CD4-positive, CD25-positive, alpha-beta regulatory T cell (primary cell): ENCODE measurements around the gene FAM181A. TPM values are rescaled to one million over a fixed set of nuclear protein-coding genes. Genes with fewer than 3 reads are reported as not detected.

Experiments used
- ATAC-seq, 2 donors: fragments of 150-1000 bp; cut with Tn5 transposase; one replicate each; pipeline ENCODE4 v1.10.0; 2021; ENCODE audit warnings: low read depth in 2 of 2, moderate number of reproducible peaks in 2 of 2, moderate library complexity in 1 of 2
- DNase-seq, 3 donors: peaks; one replicate each; pipeline versions ENCODE4 v3.0.0 to v3.0.0-alpha.2; 2012 to 2022; ENCODE audit warnings: mixed read lengths in 1 of 3
- H3K27ac ChIP-seq: one replicate; pipeline ENCODE4 v1.7.0; 2013; ENCODE audit warnings: mild to moderate bottlenecking, low read length; ENCODE audit not compliant: insufficient read depth, poor library complexity, severe bottlenecking
- H3K27me3 ChIP-seq: one replicate; pipeline ENCODE4 v1.7.0; 2013; ENCODE audit warnings: low read length; ENCODE audit not compliant: control insufficient read depth, insufficient read depth
- H3K36me3 ChIP-seq: one replicate; pipeline ENCODE4 v1.7.0; 2013; ENCODE audit warnings: mild to moderate bottlenecking, low read length, moderate library complexity; ENCODE audit not compliant: control insufficient read depth, insufficient read depth
- H3K4me1 ChIP-seq: 2 replicates; pipeline ENCODE4 v1.7.0; 2013; ENCODE audit warnings: mild to moderate bottlenecking, low read length; ENCODE audit not compliant: insufficient read depth, control insufficient read depth, poor library complexity, severe bottlenecking
- H3K4me3 ChIP-seq: one replicate; pipeline ENCODE4 v1.7.0; 2013; ENCODE audit warnings: low read depth, mild to moderate bottlenecking, low read length, moderate library complexity
- H3K9me3 ChIP-seq, 2 experiments: 1 replicate in 1 of 2; 2 replicates in 1 of 2; pipeline ENCODE4 v1.7.0; 2013; ENCODE audit warnings: low read length in 2 of 2, mild to moderate bottlenecking in 1 of 2, moderate library complexity in 1 of 2; ENCODE audit not compliant: control insufficient read depth in 2 of 2
- H3K27ac Mint-ChIP-seq, 3 donors: one replicate each; pipeline ENCODE4 v1.8.0; 2020 to 2022; ENCODE audit warnings: mild to moderate bottlenecking in 3 of 3, mixed read lengths in 3 of 3, moderate library complexity in 2 of 3
- H3K27me3 Mint-ChIP-seq: one replicate; pipeline ENCODE4 v1.8.0; 2022; ENCODE audit warnings: mild to moderate bottlenecking, mixed read lengths
- H3K36me3 Mint-ChIP-seq: one replicate; pipeline ENCODE4 v1.8.0; 2020; ENCODE audit warnings: mixed read lengths
- H3K4me1 Mint-ChIP-seq, 4 donors: one replicate each; pipeline ENCODE4 v1.8.0; 2020 to 2022; ENCODE audit warnings: mixed read lengths in 4 of 4, mild to moderate bottlenecking in 1 of 4
- H3K4me3 Mint-ChIP-seq, 4 donors: one replicate each; pipeline ENCODE4 v1.8.0; 2020 to 2022; ENCODE audit warnings: mild to moderate bottlenecking in 4 of 4, mixed read lengths in 4 of 4, moderate library complexity in 3 of 4
- H3K9me3 Mint-ChIP-seq, 7 donors: one replicate each; pipeline ENCODE4 v1.8.0; 2020 to 2022; ENCODE audit warnings: mixed read lengths in 7 of 7, mild to moderate bottlenecking in 3 of 7, moderate library complexity in 2 of 7
- polyA plus RNA-seq, 4 donors: library from polyadenylated mRNA; unstranded; fragments of 300-500 nt; fragmentation: Illumina TruSeq; gene quantifications; one replicate each; pipeline ENCODE4 v1.2.3, GENCODE V29; 2021
- total RNA-seq: library from RNA; stranded (reverse); gene quantifications from one replicate; pipeline ENCODE4 v1.2.3, GENCODE V29; 2022

The FAM181A gene
- total and polyA plus RNA-seq, 5 donors from 2014 or later, result not detected

- H3K27ac Mint-ChIP-seq, result no peak overlapping the region
These were observed 15.9 kb downstream of the FAM181A start for GRCh38 chr14:93943052-93943451.

DNA sequence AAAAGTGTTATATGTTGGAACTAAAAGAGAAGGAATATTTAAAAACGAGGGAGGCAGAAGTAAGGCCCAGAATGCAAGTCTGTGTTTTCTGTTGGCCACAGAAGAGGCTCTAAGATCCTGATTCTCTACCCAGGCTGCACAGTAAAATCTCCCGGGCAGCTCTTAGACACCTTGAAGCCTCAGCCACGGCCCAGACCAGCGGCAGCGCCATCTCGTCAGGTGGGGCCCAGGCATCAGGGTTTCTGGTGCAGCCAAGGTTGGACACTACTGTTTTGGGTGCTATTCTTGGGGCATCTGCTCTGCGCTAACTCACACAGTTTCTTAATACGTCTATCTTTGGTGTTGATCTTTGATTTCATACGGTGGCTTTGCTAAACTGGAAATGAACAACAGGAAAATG is 16.8 kb downstream of the FAM181A start:
- peaks cover 9% of the 10 kb centered on the region for H3K4me1 ChIP-seq
- H3K9me3 Mint-ChIP-seq, result no peaks in the 10 kb centered on the region
- no peak overlapping the region for H3K4me3 Mint-ChIP-seq
- no peaks in the 10 kb centered on the region for H3K9me3 ChIP-seq
- H3K36me3 Mint-ChIP-seq, result no peaks in the 10 kb centered on the region
- no peaks in the 10 kb centered on the region for H3K27me3 Mint-ChIP-seq
- no peak overlapping the region for H3K27ac ChIP-seq
- ATAC-seq, result no peak
- H3K4me1 Mint-ChIP-seq, result peaks cover 0 to 22% (median 7%) of the 10 kb centered on the region in 4 donors
- no peaks in the 10 kb centered on the region for H3K27me3 ChIP-seq
- no peak overlapping the region for H3K4me3 ChIP-seq
- H3K27ac Mint-ChIP-seq, result no peak overlapping the region
- H3K36me3 ChIP-seq, result peaks cover 5% of the 10 kb centered on the region
- no peak for DNase-seq

More at GRCh38 chr14:93943052-93943451, 15.9 kb downstream of the FAM181A start:
- DNase-seq, result no peak
- peaks cover 10% of the 10 kb centered on the region for H3K4me1 ChIP-seq
- Mint-ChIP-seq H3K4me3 (no peak overlapping the region), H3K36me3 (no peaks in the 10 kb centered on the region), H3K9me3 (no peaks in the 10 kb centered on the region), H3K27me3 (peaks cover 4% of the 10 kb centered on the region), H3K4me1 (peaks cover 0 to 22% (median 7%) of the 10 kb centered on the region in 4 donors)
- no peak overlapping the region for H3K4me3 ChIP-seq
- H3K36me3 ChIP-seq, result peaks cover 5% of the 10 kb centered on the region
- no peak overlapping the region for H3K27ac ChIP-seq
- H3K9me3 ChIP-seq, result no peaks in the 10 kb centered on the region
- no peaks in the 10 kb centered on the region for H3K27me3 ChIP-seq
- no peak for ATAC-seq

- Histone ChIP-seq H3K9me3 (no peaks in the 10 kb centered on the region), H3K4me1 (peaks cover 4% of the 10 kb centered on the region), H3K27ac (no peak overlapping the region), H3K4me3 (no peak overlapping the region), H3K36me3 (peaks cover 5% of the 10 kb centered on the region), H3K27me3 (no peaks in the 10 kb centered on the region)
- Mint-ChIP-seq H3K27ac (no peak overlapping the region), H3K4me1 (peaks cover 0 to 22% (median 6%) of the 10 kb centered on the region in 4 donors), H3K36me3 (no peaks in the 10 kb centered on the region), H3K4me3 (no peak overlapping the region), H3K9me3 (no peaks in the 10 kb centered on the region), H3K27me3 (no peaks in the 10 kb centered on the region)
- no peak for ATAC-seq
- DNase-seq, result no peak
These were observed 17.4 kb downstream of the FAM181A start for GRCh38 chr14:93944348-93945069.

- Mint-ChIP-seq H3K27ac (no peak overlapping the region), H3K4me3 (no peak overlapping the region), H3K4me1 (peaks cover 0 to 18% (median 4%) of the 10 kb centered on the region in 4 donors), H3K27me3 (no peaks in the 10 kb centered on the region), H3K9me3 (no peaks in the 10 kb centered on the region), H3K36me3 (no peaks in the 10 kb centered on the region)
- no peak overlapping the region for H3K4me3 ChIP-seq
- H3K27me3 ChIP-seq, result no peaks in the 10 kb centered on the region
- no peak overlapping the region for H3K27ac ChIP-seq
- ATAC-seq (no peak), DNase-seq (no peak)
- H3K9me3 ChIP-seq, result no peaks in the 10 kb centered on the region
- peaks cover 5% of the 10 kb centered on the region for H3K36me3 ChIP-seq
- peaks cover under 1% of the 10 kb centered on the region for H3K4me1 ChIP-seq
These were observed 17.9 kb downstream of the FAM181A start for GRCh38 chr14:93945070-93945399.

- H3K36me3 Mint-ChIP-seq, result no peaks in the 10 kb centered on the region
- Histone ChIP-seq H3K4me1 (no peaks in the 10 kb centered on the region), H3K27ac (no peak overlapping the region), H3K27me3 (no peaks in the 10 kb centered on the region), H3K9me3 (no peaks in the 10 kb centered on the region), H3K36me3 (peaks cover 12% of the 10 kb centered on the region), H3K4me3 (no peak overlapping the region)
- no peak overlapping the region for H3K4me3 Mint-ChIP-seq
- H3K27ac Mint-ChIP-seq, result no peak overlapping the region
- no peak for ATAC-seq
- no peaks in the 10 kb centered on the region for H3K9me3 Mint-ChIP-seq
- DNase-seq, result no peak
- no peaks in the 10 kb centered on the region for H3K27me3 Mint-ChIP-seq
- H3K4me1 Mint-ChIP-seq, result peaks cover 0 to 10% (median 0%) of the 10 kb centered on the region in 4 donors
These were observed 19.0 kb downstream of the FAM181A start for GRCh38 chr14:93946104-93946503.

DNA sequence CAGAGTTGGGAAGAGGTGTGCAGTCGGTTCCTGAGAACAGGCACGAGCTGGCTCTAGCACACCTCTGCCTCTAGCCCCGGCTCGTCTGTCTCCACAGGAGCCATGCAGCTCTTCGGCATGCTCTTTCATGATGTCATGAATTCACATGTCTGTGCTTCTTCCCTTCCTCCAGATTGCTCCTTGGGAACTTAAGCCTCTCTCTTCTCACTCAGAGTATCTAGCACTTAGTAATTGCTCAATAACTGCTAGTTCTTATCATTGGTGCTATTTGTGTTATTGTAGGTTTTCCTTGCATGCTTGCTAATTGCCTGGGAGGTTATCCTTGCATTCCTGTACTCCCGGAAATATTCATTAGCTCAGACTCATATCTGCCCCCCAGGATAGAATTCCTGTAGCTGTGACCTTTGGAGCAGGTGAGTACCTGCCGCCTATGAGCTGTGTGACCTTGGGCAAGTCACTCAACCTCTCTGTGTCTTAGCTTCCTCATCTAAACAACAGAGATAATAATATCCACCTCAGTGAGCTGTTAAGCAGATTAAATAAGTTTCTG is 19.5 kb downstream of the FAM181A start:
- Histone ChIP-seq H3K36me3 (peaks cover 12% of the 10 kb centered on the region), H3K9me3 (no peaks in the 10 kb centered on the region), H3K27ac (no peak overlapping the region), H3K27me3 (no peaks in the 10 kb centered on the region), H3K4me1 (no peaks in the 10 kb centered on the region), H3K4me3 (no peak overlapping the region)
- Mint-ChIP-seq H3K4me3 (no peak overlapping the region), H3K27ac (no peak overlapping the region), H3K9me3 (no peaks in the 10 kb centered on the region), H3K36me3 (no peaks in the 10 kb centered on the region), H3K4me1 (peaks cover 0 to 12% (median 0%) of the 10 kb centered on the region in 4 donors), H3K27me3 (no peaks in the 10 kb centered on the region)
- ATAC-seq, result no peak
- no peak for DNase-seq

GRCh38 chr14:93947282-93947681 is 20.1 kb downstream of the FAM181A start:
- no peaks in the 10 kb centered on the region for H3K27me3 ChIP-seq
- no peak overlapping the region for H3K4me3 ChIP-seq
- peaks cover 11% of the 10 kb centered on the region for H3K36me3 ChIP-seq
- ATAC-seq (no peak), DNase-seq (no peak)
- no peak overlapping the region for H3K27ac ChIP-seq
- H3K9me3 ChIP-seq, result no peaks in the 10 kb centered on the region
- Mint-ChIP-seq H3K9me3 (no peaks in the 10 kb centered on the region), H3K36me3 (no peaks in the 10 kb centered on the region), H3K4me1 (peaks cover 0 to 14% (median 2%) of the 10 kb centered on the region in 4 donors), H3K4me3 (no peak overlapping the region), H3K27ac (no peak overlapping the region), H3K27me3 (no peaks in the 10 kb centered on the region)
- no peaks in the 10 kb centered on the region for H3K4me1 ChIP-seq

DNA sequence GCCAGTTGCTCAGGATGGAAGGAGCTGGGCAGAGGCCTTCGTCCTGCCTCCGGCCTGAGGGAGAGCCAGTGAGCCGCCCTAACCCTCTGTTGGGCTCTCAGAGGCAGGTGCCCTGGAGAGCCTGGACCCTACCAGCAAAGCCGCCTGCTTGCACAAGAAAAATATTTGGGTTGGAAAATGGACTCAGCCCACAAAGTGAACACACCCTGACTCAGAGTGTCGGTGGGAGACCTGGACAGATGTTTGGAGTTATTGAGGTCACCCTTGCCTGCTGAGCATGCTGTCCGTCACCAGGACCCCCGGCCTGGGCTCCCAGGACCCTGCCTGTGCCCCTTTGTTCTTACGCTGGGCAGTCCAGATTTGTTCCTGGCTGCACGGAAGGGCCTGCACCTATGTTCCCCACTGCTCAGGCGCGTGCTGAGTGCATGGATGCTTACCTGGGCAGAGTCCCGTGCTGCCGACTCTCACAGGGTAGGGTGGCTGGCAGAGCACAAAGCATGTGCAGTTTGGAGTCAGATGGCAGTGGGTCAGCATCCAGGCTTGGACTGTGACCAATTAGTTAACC is 22.4 kb downstream of the FAM181A start:
- ATAC-seq, result no peak
- Mint-ChIP-seq H3K27ac (no peak overlapping the region), H3K4me1 (peaks cover 0 to 25% (median 13%) of the 10 kb centered on the region in 4 donors), H3K4me3 (no peak overlapping the region), H3K9me3 (no peaks in the 10 kb centered on the region), H3K27me3 (no peaks in the 10 kb centered on the region), H3K36me3 (no peaks in the 10 kb centered on the region)
- Histone ChIP-seq H3K27ac (no peak overlapping the region), H3K9me3 (no peaks in the 10 kb centered on the region), H3K27me3 (no peaks in the 10 kb centered on the region), H3K4me1 (peaks cover 16% of the 10 kb centered on the region), H3K36me3 (peaks cover 7% of the 10 kb centered on the region), H3K4me3 (no peak overlapping the region)
- DNase-seq, result no peak
